Naive thymus-derived CD8-positive, alpha-beta T cell (primary cell): ENCODE results near the gene BTNL9. TPM values are rescaled to one million over a fixed set of nuclear protein-coding genes. Genes with fewer than 3 reads are reported as not detected.
"Not testable (repeated sequence)": the region's sequence is repeated elsewhere in the genome, so short reads cannot be mapped to it uniquely, and the experiment has no call there.

Experiments used
- ATAC-seq, 2 donors: fragments of 150-1000 bp; cut with Tn5 transposase in 1 of 2; sonication (Bioruptor Pico), chemical (Tn5 transposase) in 1 of 2; 1 replicate in 1 of 2; 2 replicates in 1 of 2; pipeline ENCODE4 v1.10.0; 2021; ENCODE audit warnings: mild to moderate bottlenecking in 2 of 2, moderate library complexity in 2 of 2
- POLR2A ChIA-PET: fragments of 350-600 bp; sonication (Branson Sonifier 250); formaldehyde crosslinking; loops from one replicate; lab custom pipeline; 2021; ENCODE audit warnings: antibody characterized with exemption; lab: Charles Lee
- DNase-seq, 10 donors: peaks; one replicate each; pipeline versions ENCODE4 v3.0.0 to v3.0.0-alpha.2; 2020 to 2022
- H3K27ac Mint-ChIP-seq, 10 donors: one replicate each; pipeline ENCODE4 v1.8.0; 2020 to 2022; ENCODE audit warnings: mild to moderate bottlenecking in 10 of 10, mixed read lengths in 10 of 10, moderate library complexity in 4 of 10, inconsistent platforms in 1 of 10
- H3K27me3 Mint-ChIP-seq, 5 donors: one replicate each; pipeline ENCODE4 v1.8.0; 2021 to 2022; ENCODE audit warnings: mixed read lengths in 5 of 5
- H3K36me3 Mint-ChIP-seq, 3 donors: one replicate each; pipeline ENCODE4 v1.8.0; 2020 to 2022; ENCODE audit warnings: mixed read lengths in 3 of 3, mild to moderate bottlenecking in 2 of 3, inconsistent platforms in 1 of 3
- H3K4me1 Mint-ChIP-seq, 4 donors: one replicate each; pipeline ENCODE4 v1.8.0; 2021 to 2022; ENCODE audit warnings: mixed read lengths in 4 of 4
- H3K4me3 Mint-ChIP-seq, 10 donors: one replicate each; pipeline ENCODE4 v1.8.0; 2020 to 2022; ENCODE audit warnings: mild to moderate bottlenecking in 10 of 10, mixed read lengths in 10 of 10, moderate library complexity in 6 of 10, inconsistent platforms in 1 of 10
- H3K9me3 Mint-ChIP-seq, 9 donors: one replicate each; pipeline ENCODE4 v1.8.0; 2020 to 2022; ENCODE audit warnings: mixed read lengths in 9 of 9, mild to moderate bottlenecking in 3 of 9, inconsistent platforms in 1 of 9, moderate library complexity in 1 of 9
- polyA plus RNA-seq, 3 donors: library from polyadenylated mRNA; unstranded; fragments of 300-500 nt; fragmentation: Illumina TruSeq; gene quantifications; one replicate each; pipeline ENCODE4 v1.2.3, GENCODE V29; 2021
- total RNA-seq, 8 experiments: library from RNA in 2 of 8; stranded (reverse) in 2 of 8; gene quantifications; one replicate each; pipeline ENCODE4 v1.2.3 and lab custom pipeline; 2021 to 2026

BTNL9 gene
- total and polyA plus RNA-seq, 5 experiments from 2014 or later: 0.25 to 0.42 TPM; not detected in 3

- DNase-seq (no peak), ATAC-seq (no peak)
- H3K27me3 Mint-ChIP-seq: peaks cover 25 to 85% (median 52%) of the 10 kb centered on the region in 5 donors
- POLR2A ChIA-PET: no interaction called here
- H3K9me3 Mint-ChIP-seq: peaks cover 0 to 12% (median 0%) of the 10 kb centered on the region in 9 donors
- no peaks in the 10 kb centered on the region for H3K36me3 Mint-ChIP-seq
- no peak overlapping the region for H3K4me3 Mint-ChIP-seq
- no peak overlapping the region for H3K27ac Mint-ChIP-seq
- peaks cover 0 to 12% (median 2%) of the 10 kb centered on the region in 4 donors for H3K4me1 Mint-ChIP-seq
Observed at GRCh38 chr5:181071257-181071656, 31.2 kb downstream of the BTNL9 start.

- ATAC-seq (no peak), DNase-seq (no peak)
- H3K9me3 Mint-ChIP-seq: peaks cover 0 to 20% (median 8%) of the 10 kb centered on the region in 9 donors
- POLR2A ChIA-PET: no interaction called here
- peaks cover 9 to 43% (median 22%) of the 10 kb centered on the region in 5 donors for H3K27me3 Mint-ChIP-seq
- H3K4me1 Mint-ChIP-seq: no peaks in the 10 kb centered on the region
- H3K4me3 Mint-ChIP-seq: no peak overlapping the region
- H3K27ac Mint-ChIP-seq: no peak overlapping the region
- H3K36me3 Mint-ChIP-seq: peaks cover 0 to 3% (median 0%) of the 10 kb centered on the region in 3 donors
Observed at GRCh38 chr5:181076920-181077319, 36.9 kb downstream of the BTNL9 start.

- DNase-seq (no peak), ATAC-seq (no peak)
- no peak overlapping the region for H3K4me3 Mint-ChIP-seq
- no peaks in the 10 kb centered on the region for H3K4me1 Mint-ChIP-seq
- no peak overlapping the region for H3K27ac Mint-ChIP-seq
- H3K36me3 Mint-ChIP-seq: no peaks in the 10 kb centered on the region
- H3K27me3 Mint-ChIP-seq: peaks cover 17 to 58% (median 31%) of the 10 kb centered on the region in 5 donors
- peaks cover 0 to 6% (median under 1%) of the 10 kb centered on the region in 9 donors for H3K9me3 Mint-ChIP-seq
- POLR2A ChIA-PET: no interaction called here
Observed at GRCh38 chr5:181081989-181082388, 41.9 kb downstream of the BTNL9 start.

GRCh38 chr5:181084621-181085195, 44.6 kb downstream of the BTNL9 start:
- DNase-seq: no peak
- POLR2A ChIA-PET: no interaction called here
- peaks cover 20 to 63% (median 34%) of the 10 kb centered on the region in 5 donors for H3K27me3 Mint-ChIP-seq

GRCh38 chr5:181086026-181086883, 46.2 kb downstream of the BTNL9 start:
- H3K27ac Mint-ChIP-seq: no peak overlapping the region
- H3K27me3 Mint-ChIP-seq: peaks cover 18 to 62% (median 34%) of the 10 kb centered on the region in 5 donors
- no peak for DNase-seq
- no peak overlapping the region for H3K4me3 Mint-ChIP-seq
- no peaks in the 10 kb centered on the region for H3K9me3 Mint-ChIP-seq
- ATAC-seq: no peak
- no peaks in the 10 kb centered on the region for H3K36me3 Mint-ChIP-seq
- POLR2A ChIA-PET: no interaction called here
- H3K4me1 Mint-ChIP-seq: no peaks in the 10 kb centered on the region

More at GRCh38 chr5:181084621-181085195, 44.6 kb downstream of the BTNL9 start:
- Mint-ChIP-seq H3K9me3 (no peaks in the 10 kb centered on the region), H3K36me3 (no peaks in the 10 kb centered on the region), H3K27ac (no peak overlapping the region), H3K4me1 (no peaks in the 10 kb centered on the region), H3K4me3 (no peak overlapping the region)
- ATAC-seq: no peak

- Mint-ChIP-seq H3K27ac (no peak overlapping the region), H3K36me3 (no peaks in the 10 kb centered on the region), H3K4me3 (no peak overlapping the region), H3K9me3 (no peaks in the 10 kb centered on the region), H3K4me1 (no peaks in the 10 kb centered on the region), H3K27me3 (peaks cover 15 to 57% (median 33%) of the 10 kb centered on the region in 5 donors)
- DNase-seq: no peak
- ATAC-seq: no peak
- POLR2A ChIA-PET: no interaction called here
Observed at GRCh38 chr5:181086884-181087205, 46.8 kb downstream of the BTNL9 start.

- ATAC-seq (no peak), DNase-seq (no peak)
- POLR2A ChIA-PET: no interaction called here
- H3K36me3 Mint-ChIP-seq: no peaks in the 10 kb centered on the region
- H3K27me3 Mint-ChIP-seq: peaks cover 15 to 57% (median 31%) of the 10 kb centered on the region in 5 donors
- H3K4me3 Mint-ChIP-seq: no peak overlapping the region
- no peak overlapping the region for H3K27ac Mint-ChIP-seq
- H3K4me1 Mint-ChIP-seq: no peaks in the 10 kb centered on the region
- no peaks in the 10 kb centered on the region for H3K9me3 Mint-ChIP-seq
Observed at GRCh38 chr5:181087309-181087708, 47.2 kb downstream of the BTNL9 start.

GRCh38 chr5:181088289-181088688, 48.2 kb downstream of the BTNL9 start:
- DNase-seq: no peak
- H3K27me3 Mint-ChIP-seq: peaks cover 16 to 58% (median 31%) of the 10 kb centered on the region in 5 donors

GRCh38 chr5:181092428-181092827, 52.4 kb downstream of the BTNL9 start:
- no peak overlapping the region for H3K4me3 Mint-ChIP-seq

More at GRCh38 chr5:181088289-181088688, 48.2 kb downstream of the BTNL9 start:
- no peaks in the 10 kb centered on the region for H3K36me3 Mint-ChIP-seq
- POLR2A ChIA-PET: no interaction called here
- H3K4me1 Mint-ChIP-seq: no peaks in the 10 kb centered on the region
- no peaks in the 10 kb centered on the region for H3K9me3 Mint-ChIP-seq
- no peak overlapping the region for H3K27ac Mint-ChIP-seq
- no peak overlapping the region for H3K4me3 Mint-ChIP-seq
- ATAC-seq: no peak

GRCh38 chr5:181095162-181095561, 55.1 kb downstream of the BTNL9 start:
- Mint-ChIP-seq H3K4me1 (peaks cover 0 to 13% (median 3%) of the 10 kb centered on the region in 4 donors), H3K9me3 (peaks cover 0 to 11% (median 0%) of the 10 kb centered on the region in 9 donors), H3K27me3 (peaks cover 22 to 48% (median 30%) of the 10 kb centered on the region in 5 donors)
- POLR2A ChIA-PET, ATAC-seq, H3K4me3 Mint-ChIP-seq, DNase-seq, H3K36me3 Mint-ChIP-seq, H3K27ac Mint-ChIP-seq: not testable (repeated sequence)

More at GRCh38 chr5:181092428-181092827, 52.4 kb downstream of the BTNL9 start:
- Mint-ChIP-seq H3K27me3 (peaks cover 14 to 36% (median 16%) of the 10 kb centered on the region in 5 donors), H3K36me3 (no peaks in the 10 kb centered on the region), H3K9me3 (peaks cover 0 to 4% (median 0%) of the 10 kb centered on the region in 9 donors), H3K4me1 (no peaks in the 10 kb centered on the region), H3K27ac (no peak overlapping the region)
- no peak for DNase-seq
- POLR2A ChIA-PET: no interaction called here
- ATAC-seq: no peak

GRCh38 chr5:181096721-181097382, 56.8 kb downstream of the BTNL9 start:
- H3K4me3 Mint-ChIP-seq, H3K27ac Mint-ChIP-seq, ATAC-seq, H3K36me3 Mint-ChIP-seq, DNase-seq, POLR2A ChIA-PET: not testable (repeated sequence)
- Mint-ChIP-seq H3K27me3 (peaks cover 24 to 51% (median 32%) of the 10 kb centered on the region in 5 donors), H3K9me3 (peaks cover 0 to 11% (median 0%) of the 10 kb centered on the region in 9 donors), H3K4me1 (peaks cover 0 to 15% (median 4%) of the 10 kb centered on the region in 4 donors)

GRCh38 chr5:181097383-181097753, 57.3 kb downstream of the BTNL9 start:
- H3K27ac Mint-ChIP-seq, DNase-seq, POLR2A ChIA-PET, H3K4me3 Mint-ChIP-seq, ATAC-seq, H3K36me3 Mint-ChIP-seq: not testable (repeated sequence)
- Mint-ChIP-seq H3K9me3 (peaks cover 0 to 11% (median 0%) of the 10 kb centered on the region in 9 donors), H3K27me3 (peaks cover 20 to 49% (median 31%) of the 10 kb centered on the region in 5 donors), H3K4me1 (peaks cover 0 to 15% (median 4%) of the 10 kb centered on the region in 4 donors)
